Common myeloid progenitor, CD34-positive (primary cell): ENCODE data around the gene KLHL21.

Experiments used
- CTCF ChIA-PET: fragments of 350-600 bp; sonication (Branson Sonifier 250); formaldehyde crosslinking; loops from one replicate; lab custom pipeline; 2021; ENCODE audit warnings: antibody characterized with exemption; lab: Charles Lee
- POLR2A ChIA-PET: fragments of 350-600 bp; sonication (Branson Sonifier 250); formaldehyde crosslinking; loops from one replicate; lab custom pipeline; 2021; ENCODE audit warnings: antibody characterized with exemption; lab: Charles Lee
- DNase-seq, 3 donors: peaks; one replicate each; pipeline versions ENCODE4 v3.0.0 to v3.0.0-alpha.2; 2013
- H3K27ac ChIP-seq, 2 experiments: 1 replicate in 1 of 2; 2 replicates in 1 of 2; pipeline ENCODE4 v1.7.0; 2013; ENCODE audit warnings: inconsistent platforms in 2 of 2, low read length in 2 of 2, mild to moderate bottlenecking in 2 of 2, low read depth in 1 of 2, moderate library complexity in 1 of 2; ENCODE audit not compliant: severe bottlenecking in 2 of 2, insufficient read depth in 1 of 2, poor library complexity in 1 of 2
- H3K27me3 ChIP-seq, 5 experiments: replicated peaks in 2 of 5; 1 replicate in 3 of 5; 2 replicates in 2 of 5; pipeline versions ENCODE4 v1.6.1 to v1.7.0; 2013; ENCODE audit warnings: low read length in 4 of 5, mild to moderate bottlenecking in 2 of 5, moderate library complexity in 2 of 5, inconsistent platforms in 1 of 5; ENCODE audit not compliant: insufficient read depth in 5 of 5, control insufficient read depth in 4 of 5
- H3K36me3 ChIP-seq, 4 experiments: 1 replicate in 2 of 4; 2 replicates in 2 of 4; pipeline versions ENCODE4 v1.6.1 to v1.7.0; 2013; ENCODE audit warnings: low read length in 3 of 4, control low read depth in 1 of 4, mild to moderate bottlenecking in 1 of 4; ENCODE audit not compliant: control insufficient read depth in 4 of 4, insufficient read depth in 4 of 4
- H3K4me1 ChIP-seq, 4 experiments: 1 replicate in 3 of 4; 2 replicates in 1 of 4; pipeline versions ENCODE4 v1.6.1 to v1.7.1; 2013; ENCODE audit warnings: low read length in 3 of 4, mild to moderate bottlenecking in 3 of 4, control low read depth in 1 of 4, inconsistent platforms in 1 of 4, moderate library complexity in 1 of 4; ENCODE audit not compliant: control insufficient read depth in 4 of 4, insufficient read depth in 4 of 4; ENCODE audit errors: control extremely low read depth in 1 of 4
- H3K4me3 ChIP-seq, 7 experiments: 1 replicate in 4 of 7; 2 replicates in 3 of 7; pipeline versions ENCODE4 v1.5.1 to v1.7.0; 2013; ENCODE audit warnings: mild to moderate bottlenecking in 7 of 7, low read length in 6 of 7, moderate library complexity in 6 of 7, inconsistent platforms in 2 of 7, low read depth in 2 of 7, control low read depth in 1 of 7; ENCODE audit not compliant: insufficient read depth in 4 of 7, control insufficient read depth in 1 of 7; ENCODE audit errors: extremely low read depth in 1 of 7
- H3K9me3 ChIP-seq, 5 experiments: 1 replicate in 4 of 5; 2 replicates in 1 of 5; pipeline versions ENCODE4 v1.6.1 to v1.7.1; 2013; ENCODE audit warnings: low read length in 4 of 5, mild to moderate bottlenecking in 2 of 5, inconsistent platforms in 1 of 5, low read depth in 1 of 5, moderate library complexity in 1 of 5; ENCODE audit not compliant: control insufficient read depth in 4 of 5, insufficient read depth in 2 of 5; ENCODE audit errors: control extremely low read depth in 1 of 5
- WGBS: methylation state at CpG from one replicate; pipeline ENCODE4 v1.1.5; 2013; ENCODE audit not compliant: insufficient coverage; 5-methylcytosine and 5-hydroxymethylcytosine counted together

Gene KLHL21

DNA sequence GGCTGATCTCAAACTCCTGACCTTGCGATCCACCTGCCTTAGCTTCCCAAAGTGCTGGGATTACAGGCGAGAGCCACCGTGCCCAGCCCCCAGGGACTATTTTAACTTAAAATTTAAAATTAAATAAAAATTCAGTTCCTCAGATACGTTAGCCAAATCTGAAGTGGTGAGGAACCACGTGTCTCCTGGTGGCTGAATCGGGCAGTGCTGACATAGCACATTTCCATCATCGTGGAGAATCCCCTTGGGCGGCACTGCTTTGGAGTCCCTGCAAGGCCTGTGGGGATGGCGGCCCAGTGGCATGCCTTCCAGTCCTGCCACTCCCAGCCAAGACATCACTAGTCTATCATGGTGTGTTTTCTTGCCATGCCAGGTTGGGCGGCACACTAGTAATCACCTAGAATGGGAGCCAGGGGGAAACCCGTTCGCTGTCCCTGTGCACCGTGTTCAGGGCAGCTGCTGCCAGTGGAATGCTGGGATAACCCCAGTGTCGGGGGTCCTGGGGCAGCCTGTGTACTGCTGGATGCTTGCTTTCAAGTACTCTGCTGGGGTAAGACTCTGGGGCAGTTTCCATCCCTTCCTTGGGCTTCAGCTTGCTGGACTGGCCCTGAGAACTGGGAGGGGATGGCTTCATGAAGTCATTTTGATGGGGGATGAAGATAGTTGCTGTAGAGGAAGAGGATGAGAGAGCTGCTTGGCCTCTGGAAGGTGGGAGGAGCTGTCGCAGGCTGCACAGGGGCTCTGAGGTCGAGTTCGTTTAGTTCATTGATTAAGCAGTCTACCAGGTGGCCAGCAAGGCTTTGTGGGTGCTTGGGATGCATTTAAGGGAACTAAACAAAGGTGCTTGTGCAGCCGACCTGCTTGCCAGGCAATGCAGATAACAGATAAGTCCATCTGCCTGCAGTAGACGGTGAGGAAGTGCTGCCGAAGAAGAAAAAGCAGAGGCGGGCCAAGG is 18.3 kb downstream of the KLHL21 start:
- 87% methylated on average over 18 of the region's 21 CpGs for WGBS

DNA sequence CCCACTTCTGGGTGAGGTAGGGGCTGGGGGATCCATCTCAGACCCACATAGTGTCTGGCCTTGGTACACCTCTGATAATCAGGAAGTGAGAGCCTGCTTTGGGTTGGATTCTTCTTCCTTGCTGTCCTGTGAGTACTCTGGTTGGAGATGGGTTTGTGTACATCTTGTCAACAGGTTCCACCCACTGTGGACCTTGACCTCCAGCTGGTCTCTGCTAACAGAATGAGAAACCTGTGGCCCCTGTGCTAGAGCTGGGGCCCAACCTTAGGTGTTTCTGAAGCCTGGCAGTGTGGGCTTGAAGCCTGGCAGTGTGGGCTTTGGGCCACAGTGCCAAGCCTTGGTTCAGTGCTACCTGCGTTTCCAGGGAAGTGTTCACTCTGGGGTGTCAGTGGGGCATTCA is 20.3 kb downstream of the KLHL21 start:
- no peak for DNase-seq
- H3K27ac ChIP-seq: peak overlapping the region in 1 of 2 experiments; percentile 35
- peak overlapping the region in 3 of 7 experiments; percentile 1 to 61 (median 39) for H3K4me3 ChIP-seq
- H3K36me3 ChIP-seq: peaks cover 0 to 24% (median 6%) of the 10 kb centered on the region in 4 experiments
- POLR2A ChIA-PET: interaction anchor here (1.2 to 1.3 kb wide), 2 partner anchors 18 to 19 kb away, joined by 4 to 8 read pairs; no protein-coding TSS in a partner anchor
- H3K27me3 ChIP-seq: no peaks in the 10 kb centered on the region
- no CpG with 5 or more reads among the region's 1 CpG for WGBS
- CTCF ChIA-PET: interaction anchor here (1.0 to 1.3 kb wide), 4 partner anchors 9 to 52 kb away, joined by 3 to 7 read pairs (median 4); no protein-coding TSS in a partner anchor
- peaks cover 4 to 50% (median 45%) of the 10 kb centered on the region in 4 experiments for H3K4me1 ChIP-seq
- no peaks in the 10 kb centered on the region for H3K9me3 ChIP-seq

More for the DNA sequence above, 18.3 kb downstream of the KLHL21 start:
- DNase-seq: peak in 2 of 3 donors; percentile 44 to 45
- Histone ChIP-seq H3K27me3 (no peaks in the 10 kb centered on the region), H3K9me3 (no peaks in the 10 kb centered on the region), H3K27ac (no peak overlapping the region), H3K4me1 (peaks cover 4 to 67% (median 57%) of the 10 kb centered on the region in 4 experiments), H3K4me3 (no peak overlapping the region), H3K36me3 (peaks cover 0 to 44% (median 18%) of the 10 kb centered on the region in 4 experiments)
- CTCF ChIA-PET: interaction anchor here (1.4 kb wide), 1 partner anchor 16 kb away, joined by 5 read pairs; no protein-coding TSS in a partner anchor
- POLR2A ChIA-PET: no interaction called here

DNA sequence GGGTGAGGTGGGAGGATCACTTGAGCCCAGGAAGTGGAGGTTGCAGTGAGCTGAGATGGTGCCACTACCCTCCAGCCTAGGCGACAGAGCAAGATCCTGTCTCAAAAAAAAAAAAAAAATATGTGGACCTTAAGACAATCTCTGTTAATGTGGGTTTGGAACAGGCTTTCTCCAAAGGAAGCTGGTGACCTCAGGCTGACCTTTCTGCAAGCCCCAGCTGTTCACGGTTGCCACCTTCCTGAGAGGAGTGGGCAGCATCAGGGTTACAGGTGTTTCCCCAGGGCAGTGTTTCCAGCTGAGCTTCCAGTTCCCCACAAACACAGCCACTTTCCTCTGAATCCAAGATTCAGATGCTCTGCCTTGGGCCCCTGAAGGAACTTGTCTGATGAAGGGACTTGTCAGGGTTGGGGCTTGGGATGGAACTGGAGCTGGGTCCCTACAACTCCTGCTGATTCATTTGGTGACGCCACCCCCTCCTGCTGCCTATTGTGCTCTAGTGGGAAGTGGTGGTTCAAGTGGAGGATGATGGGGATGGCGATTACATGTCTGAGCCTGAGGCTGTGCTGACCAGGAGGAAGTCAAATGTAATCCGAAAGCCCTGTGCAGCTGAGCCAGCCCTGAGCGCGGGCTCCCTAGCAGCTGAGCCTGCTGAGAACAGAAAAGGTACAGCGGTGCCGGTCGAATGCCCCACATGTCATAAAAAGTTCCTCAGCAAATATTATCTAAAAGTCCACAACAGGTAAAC is 20.9 kb downstream of the KLHL21 start:
- Histone ChIP-seq H3K4me3 (peak overlapping the region in 4 of 7 experiments; percentile 20 to 84 (median 66)), H3K27ac (peak overlapping the region in 1 of 2 experiments; percentile 94), H3K36me3 (peaks cover 0 to 18% (median 3%) of the 10 kb centered on the region in 4 experiments), H3K9me3 (no peaks in the 10 kb centered on the region), H3K27me3 (no peaks in the 10 kb centered on the region), H3K4me1 (peaks cover 4 to 44% (median 39%) of the 10 kb centered on the region in 4 experiments)
- ChIA-PET CTCF (interaction anchor here (0.8 to 2.6 kb wide), 7 partner anchors 10 to 50 kb away, joined by 3 to 12 read pairs (median 4); no protein-coding TSS in a partner anchor), POLR2A (interaction anchor here (0.6 to 1.3 kb wide), 3 partner anchors 18 to 26 kb away, joined by 3 to 8 read pairs (median 4); no protein-coding TSS in a partner anchor)
- WGBS: 5% methylated on average over 6 of the region's 10 CpGs
- DNase-seq: peak; percentile 31 to 50 (median 50)

DNA sequence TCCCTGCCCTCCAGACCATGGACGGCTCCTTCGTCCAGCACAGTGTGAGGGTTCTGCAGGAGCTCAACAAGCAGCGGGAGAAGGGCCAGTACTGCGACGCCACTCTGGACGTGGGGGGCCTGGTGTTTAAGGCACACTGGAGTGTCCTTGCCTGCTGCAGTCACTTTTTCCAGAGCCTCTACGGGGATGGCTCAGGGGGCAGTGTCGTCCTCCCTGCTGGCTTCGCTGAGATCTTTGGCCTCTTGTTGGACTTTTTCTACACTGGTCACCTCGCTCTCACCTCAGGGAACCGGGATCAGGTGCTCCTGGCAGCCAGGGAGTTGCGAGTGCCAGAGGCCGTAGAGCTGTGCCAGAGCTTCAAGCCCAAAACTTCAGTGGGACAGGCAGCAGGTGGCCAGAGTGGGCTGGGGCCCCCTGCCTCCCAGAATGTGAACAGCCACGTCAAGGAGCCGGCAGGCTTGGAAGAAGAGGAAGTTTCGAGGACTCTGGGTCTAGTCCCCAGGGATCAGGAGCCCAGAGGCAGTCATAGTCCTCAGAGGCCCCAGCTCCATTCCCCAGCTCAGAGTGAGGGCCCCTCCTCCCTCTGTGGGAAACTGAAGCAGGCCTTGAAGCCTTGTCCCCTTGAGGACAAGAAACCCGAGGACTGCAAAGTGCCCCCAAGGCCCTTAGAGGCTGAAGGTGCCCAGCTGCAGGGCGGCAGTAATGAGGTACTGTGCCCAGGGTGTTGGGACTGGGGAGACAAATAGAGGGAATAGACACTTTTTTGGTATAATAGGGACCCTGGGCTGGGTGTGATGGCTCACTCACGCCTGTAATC is 21.9 kb downstream of the KLHL21 start:
- 37% methylated on average over 19 of the region's 19 CpGs for WGBS
- CTCF ChIA-PET: interaction anchor here (0.8 to 2.6 kb wide), 11 partner anchors 9 to 66 kb away, joined by 3 to 12 read pairs (median 4); partner anchors contain the start of genes NOL9 and TAS1R1
- H3K4me1 ChIP-seq: peaks cover 4 to 39% (median 34%) of the 10 kb centered on the region in 4 experiments

DNA sequence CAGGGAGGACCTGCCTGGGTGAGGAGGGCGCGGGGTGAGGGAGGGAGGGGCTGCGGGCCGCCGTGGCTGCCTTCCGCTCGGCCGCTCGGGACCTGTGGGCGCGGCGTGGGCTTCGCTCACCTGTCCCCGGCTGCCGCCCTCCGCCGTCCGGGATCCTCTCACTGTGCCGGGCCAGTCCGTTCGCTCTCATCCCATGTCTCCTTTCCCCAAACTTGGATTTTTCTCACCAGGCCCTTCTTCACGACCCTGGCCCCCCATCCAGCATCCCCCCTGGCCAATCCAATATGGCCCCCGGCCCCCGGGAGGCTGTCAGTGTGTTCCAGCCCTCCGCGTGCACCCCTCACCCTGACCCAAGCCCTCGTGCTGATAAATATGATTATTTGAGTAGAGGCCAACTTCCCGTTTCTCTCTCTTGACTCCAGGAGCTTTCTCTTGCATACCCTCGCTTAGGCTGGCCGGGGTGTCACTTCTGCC is 22.5 kb downstream of the KLHL21 start:
- Histone ChIP-seq H3K27ac (peak overlapping the region; percentile 81 to 94), H3K4me1 (peaks cover 4 to 39% (median 34%) of the 10 kb centered on the region in 4 experiments), H3K27me3 (no peaks in the 10 kb centered on the region), H3K4me3 (peak overlapping the region; percentile 64 to 85 (median 76)), H3K36me3 (peaks cover 0 to 3% (median 0%) of the 10 kb centered on the region in 4 experiments), H3K9me3 (no peaks in the 10 kb centered on the region)
- ChIA-PET CTCF (interaction anchor here (0.6 to 2.6 kb wide), 9 partner anchors 9 to 67 kb away, joined by 3 to 12 read pairs (median 3); partner anchors contain the start of genes NOL9 and TAS1R1), POLR2A (interaction anchor here (0.6 to 1.0 kb wide), 7 partner anchors 20 to 46 kb away, joined by 3 to 11 read pairs (median 3); partner anchors contain the start of genes KLHL21, NOL9 and TAS1R1)
- peak; percentile 33 to 76 (median 69) for DNase-seq
- WGBS: 0% methylated on average over 25 of the region's 30 CpGs

More for the DNA sequence above, 21.9 kb downstream of the KLHL21 start:
- Histone ChIP-seq H3K9me3 (no peaks in the 10 kb centered on the region), H3K4me3 (peak overlapping the region; percentile 64 to 85 (median 76)), H3K36me3 (peaks cover 0 to 9% (median 1%) of the 10 kb centered on the region in 4 experiments), H3K27ac (peak overlapping the region; percentile 81 to 94), H3K27me3 (no peaks in the 10 kb centered on the region)
- DNase-seq: peak; percentile 31 to 46 (median 32)
- POLR2A ChIA-PET: interaction anchor here (0.6 to 1.3 kb wide), 5 partner anchors 19 to 28 kb away, joined by 3 to 11 read pairs (median 4); partner anchors contain the start of genes KLHL21 and TAS1R1
